CD14-positive monocyte (primary cell): ENCODE data around the gene GPR183. TPM values are rescaled to one million over a fixed set of nuclear protein-coding genes. Genes with fewer than 3 reads are reported as not detected.

Experiments used
- DNase-seq, 3 donors: peaks; one replicate each; pipeline ENCODE4 v3.0.0-alpha.2; 2011 to 2022
- H2AFZ ChIP-seq: 2 replicates; pipeline ENCODE4 v1.6.0; 2012; ENCODE audit warnings: mild to moderate bottlenecking, low read depth, low read length, inconsistent platforms; ENCODE audit not compliant: insufficient read depth, poor library complexity, severe bottlenecking
- H3K27ac ChIP-seq, 2 donors: 1 replicate in 1 of 2; 2 replicates in 1 of 2; pipeline ENCODE4 v1.5.1; 2012 to 2013; ENCODE audit warnings: low read length in 2 of 2, control low read depth in 1 of 2, inconsistent platforms in 1 of 2, low read depth in 1 of 2, mild to moderate bottlenecking in 1 of 2
- H3K27me3 ChIP-seq, 2 donors: one replicate each; pipeline versions ENCODE4 v1.6.0 to v1.6.1; 2011 to 2013; ENCODE audit warnings: low read length in 2 of 2; ENCODE audit not compliant: control insufficient read depth in 2 of 2, insufficient read depth in 2 of 2
- H3K36me3 ChIP-seq, 2 donors: replicated peaks in 1 of 2; 1 replicate in 1 of 2; 2 replicates in 1 of 2; pipeline versions ENCODE4 v1.5.1 to v1.6.1; 2012 to 2013; ENCODE audit warnings: low read length in 2 of 2, control low read depth in 1 of 2, inconsistent platforms in 1 of 2, mild to moderate bottlenecking in 1 of 2; ENCODE audit not compliant: insufficient read depth in 2 of 2, control insufficient read depth in 1 of 2
- H3K4me1 ChIP-seq, 2 donors: 1 replicate in 1 of 2; 2 replicates in 1 of 2; pipeline versions ENCODE4 v1.5.1 to v1.6.1; 2012 to 2013; ENCODE audit warnings: low read length in 2 of 2, control low read depth in 1 of 2, inconsistent platforms in 1 of 2, mild to moderate bottlenecking in 1 of 2, moderate library complexity in 1 of 2; ENCODE audit not compliant: insufficient read depth in 2 of 2, control insufficient read depth in 1 of 2
- H3K4me2 ChIP-seq: replicated peaks from 2 replicates; pipeline ENCODE3; 2012; ENCODE audit warnings: low read length, moderate library complexity, mild to moderate bottlenecking; ENCODE audit not compliant: poor library complexity, severe bottlenecking; ENCODE audit errors: extremely low read depth
- H3K4me3 ChIP-seq, 3 experiments: fragments of 200-600 bp in 1 of 3; sonication (generic) in 1 of 3; replicated peaks in 1 of 3; 1 replicate in 2 of 3; 2 replicates in 1 of 3; pipeline ENCODE4 v1.5.1; 2011 to 2013; ENCODE audit warnings: low read length in 3 of 3, mild to moderate bottlenecking in 3 of 3, control low read depth in 2 of 3, low read depth in 2 of 3, inconsistent platforms in 1 of 3, moderate library complexity in 1 of 3
- H3K79me2 ChIP-seq: 2 replicates; pipeline ENCODE4 v1.6.0; 2012; ENCODE audit warnings: mild to moderate bottlenecking, control low read depth, inconsistent platforms, low read length, moderate library complexity; ENCODE audit not compliant: insufficient read depth
- H3K9ac ChIP-seq: 2 replicates; pipeline ENCODE4 v1.6.0; 2017; ENCODE audit warnings: low read length, mild to moderate bottlenecking; ENCODE audit not compliant: insufficient read depth, poor library complexity, severe bottlenecking
- H3K9me3 ChIP-seq, 2 donors: replicated peaks in 1 of 2; 1 replicate in 1 of 2; 2 replicates in 1 of 2; pipeline versions ENCODE4 v1.5.1 to v1.6.1; 2012 to 2013; ENCODE audit warnings: low read length in 2 of 2, control low read depth in 1 of 2; ENCODE audit not compliant: control insufficient read depth in 1 of 2, insufficient read depth in 1 of 2
- H4K20me1 ChIP-seq: 2 replicates; pipeline ENCODE4 v1.6.0; 2012; ENCODE audit warnings: mild to moderate bottlenecking, low read length, control low read depth, moderate library complexity; ENCODE audit not compliant: insufficient read depth
- H3K27ac Mint-ChIP-seq, 7 donors: one replicate each; pipeline ENCODE4 v1.8.0; 2020; ENCODE audit warnings: mild to moderate bottlenecking in 7 of 7, mixed read lengths in 7 of 7, moderate library complexity in 6 of 7, inconsistent platforms in 2 of 7
- H3K27me3 Mint-ChIP-seq, 3 donors: one replicate each; pipeline ENCODE4 v1.8.0; 2021 to 2022; ENCODE audit warnings: low read depth in 3 of 3, mild to moderate bottlenecking in 3 of 3, mixed read lengths in 3 of 3, moderate library complexity in 3 of 3, inconsistent platforms in 1 of 3
- H3K36me3 Mint-ChIP-seq, 2 donors: one replicate each; pipeline ENCODE4 v1.8.0; 2020; ENCODE audit warnings: mixed read lengths in 2 of 2, inconsistent platforms in 1 of 2, mild to moderate bottlenecking in 1 of 2
- H3K4me1 Mint-ChIP-seq: one replicate; pipeline ENCODE4 v1.8.0; 2020; ENCODE audit warnings: mild to moderate bottlenecking, mixed read lengths
- H3K4me3 Mint-ChIP-seq, 2 donors: one replicate each; pipeline ENCODE4 v1.8.0; 2020; ENCODE audit warnings: mild to moderate bottlenecking in 2 of 2, mixed read lengths in 2 of 2, moderate library complexity in 1 of 2
- H3K9me3 Mint-ChIP-seq, 7 donors: one replicate each; pipeline ENCODE4 v1.8.0; 2020 to 2022; ENCODE audit warnings: mixed read lengths in 7 of 7, mild to moderate bottlenecking in 6 of 7, moderate library complexity in 6 of 7, inconsistent platforms in 2 of 7
- CTCF ChIP-seq: fragments of 200-600 bp; IDR thresholded peaks from one replicate; pipeline ENCODE4 v1.8.0; 2022; ENCODE audit warnings: antibody characterized with exemption, mild to moderate bottlenecking
- WGBS: methylation state at CpG from one replicate; pipeline ENCODE4 v1.1.5; 2013; ENCODE audit warnings: missing lambda C conversion rate; ENCODE audit not compliant: insufficient coverage; 5-methylcytosine and 5-hydroxymethylcytosine counted together
- intact Hi-C, 2 donors: fragments of 100-400 bp; cut with micrococcal nuclease; formaldehyde crosslinking; loops; one replicate each; pipeline versions ENCODE4 v1.15.0 to v1.15.1; 2023
- polyA plus RNA-seq, 3 donors: library from polyadenylated mRNA; depleted of rRNA in 1 of 3; unstranded in 2 of 3; stranded (reverse) in 1 of 3; fragments of 300-500 nt in 2 of 3; fragments of >200 nt in 1 of 3; fragmentation: Illumina TruSeq in 2 of 3; gene quantifications; 1 replicate in 2 of 3; 2 replicates in 1 of 3; pipeline ENCODE4 v1.2.3, GENCODE V29; 2012 to 2021
- small RNA-seq: library from RNA; depleted of rRNA; stranded (forward); fragments of <200 nt; gene quantifications from one replicate; pipeline ENCODE3, GENCODE V24; 2012; ENCODE audit warnings: low read depth; ENCODE audit not compliant: insufficient read length

Gene GPR183
- polyA plus RNA-seq, 3 donors, result 190 to 459 (median 288) TPM

- Histone ChIP-seq H2AFZ (no peak overlapping the region), H3K27ac (no peak overlapping the region), H3K79me2 (peaks cover 61% of the 10 kb centered on the region), H3K36me3 (peaks cover 16 to 66% of the 10 kb centered on the region in 2 donors), H3K27me3 (no peaks in the 10 kb centered on the region), H3K9me3 (no peaks in the 10 kb centered on the region), H3K4me1 (peaks cover 0 to 2% of the 10 kb centered on the region in 2 donors), H4K20me1 (no peaks in the 10 kb centered on the region), H3K9ac (no peak overlapping the region), H3K4me2 (no peak overlapping the region), H3K4me3 (no peak overlapping the region)
- Mint-ChIP-seq H3K27ac (no peak overlapping the region), H3K36me3 (peaks cover 47 to 54% of the 10 kb centered on the region in 2 donors), H3K27me3 (peaks cover 0 to 2% (median 0%) of the 10 kb centered on the region in 3 donors), H3K4me1 (peaks cover 13% of the 10 kb centered on the region), H3K4me3 (no peak overlapping the region), H3K9me3 (peaks cover 0 to 2% (median 0%) of the 10 kb centered on the region in 7 donors)
- WGBS, result 100% methylated on average over 1 of the region's 1 CpG
- intact Hi-C loops, result no loop called here
- TF ChIP-seq CTCF, result no peak
- no peak for DNase-seq
These were observed 61.1 kb downstream of the GPR183 start for GRCh38 chr13:99246100-99246499.

Small RNAs within 50 kb of the gene (small RNA-seq; reads per million reads assigned to genes)
- gene MIR623, result not detected

Other genes with a start within 250 kb of the GPR183 start
- 100 to 1,000 TPM in 1 of 3 donors, 10 to 100 TPM in 2; 59.6 to 113 (median 96.7) TPM for gene UBAC2, start 106.5 kb downstream of the GPR183 start, polyA plus RNA-seq
- gene GPR18, start 49.0 kb downstream of the GPR183 start, polyA plus RNA-seq, result 1 to 10 TPM; 1.7 to 3.8 (median 2.2) TPM
- 100 to 1,000 TPM in 2 of 3 donors, 10 to 100 TPM in 1; 54.0 to 255 (median 218) TPM for gene TM9SF2, start 194.1 kb upstream of the GPR183 start, polyA plus RNA-seq